ENCODE measurements around the gene NOL7.

The NOL7 gene

DNA sequence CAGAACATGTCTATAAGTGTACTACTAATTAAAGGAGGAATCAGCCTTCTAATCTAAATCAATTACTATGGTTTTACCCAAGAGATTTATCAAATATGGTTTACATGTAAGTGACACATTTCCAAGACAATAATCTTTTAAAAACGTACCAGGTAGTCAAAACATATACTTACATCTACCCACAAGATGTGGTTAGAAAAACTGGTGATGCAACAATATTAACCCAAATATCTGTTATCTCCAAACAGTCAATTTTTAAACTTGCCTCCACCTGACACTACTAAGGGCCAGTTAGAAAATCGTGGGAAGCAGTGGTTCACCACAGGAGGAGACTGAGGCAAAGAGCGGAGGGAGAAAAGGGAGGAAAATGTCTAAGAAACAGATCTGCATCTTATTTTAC lies 28.0 kb downstream of the NOL7 start:
- no peaks in the 10 kb centered on the region for H3K79me2 ChIP-seq (ENCODE audit: control insufficient read depth, low read length)
- H3K9me3 ChIP-seq (ENCODE audit: control insufficient read depth, insufficient read depth, low read length), result no peaks in the 10 kb centered on the region
- H3K36me3 ChIP-seq (ENCODE audit: control insufficient read depth, low read length), result peaks cover 50% of the 10 kb centered on the region
- no peaks in the 10 kb centered on the region for H3K27me3 ChIP-seq (ENCODE audit: control insufficient read depth, low read length)
- no peak overlapping the region for H3K4me2 ChIP-seq (ENCODE audit: low read length)
- H3K9me2 ChIP-seq (replicated peaks; ENCODE audit: control insufficient read depth, low read length), result no peaks in the 10 kb centered on the region
- H3K4me3 ChIP-seq (ENCODE audit: low read length), result no peak overlapping the region
- H3F3A ChIP-seq (ENCODE audit: control insufficient read depth, insufficient read depth), result peaks cover 11% of the 10 kb centered on the region; the same call in 1 of the 2 replicates
- no peaks in the 10 kb centered on the region for H4K20me1 ChIP-seq (ENCODE audit: control insufficient read depth, insufficient read depth, low read depth, low read length)
- H3K4me1 ChIP-seq (ENCODE audit: control insufficient read depth, low read length), result peaks cover 3% of the 10 kb centered on the region
- H3K27ac ChIP-seq (ENCODE audit: low read depth, low read length), result no peak overlapping the region
- TF ChIP-seq EZH2phosphoT487 (IDR thresholded peaks at IDR 0.05; ENCODE audit: borderline replicate concordance, low read length), result no peak
- TF ChIP-seq, protein P1, sequence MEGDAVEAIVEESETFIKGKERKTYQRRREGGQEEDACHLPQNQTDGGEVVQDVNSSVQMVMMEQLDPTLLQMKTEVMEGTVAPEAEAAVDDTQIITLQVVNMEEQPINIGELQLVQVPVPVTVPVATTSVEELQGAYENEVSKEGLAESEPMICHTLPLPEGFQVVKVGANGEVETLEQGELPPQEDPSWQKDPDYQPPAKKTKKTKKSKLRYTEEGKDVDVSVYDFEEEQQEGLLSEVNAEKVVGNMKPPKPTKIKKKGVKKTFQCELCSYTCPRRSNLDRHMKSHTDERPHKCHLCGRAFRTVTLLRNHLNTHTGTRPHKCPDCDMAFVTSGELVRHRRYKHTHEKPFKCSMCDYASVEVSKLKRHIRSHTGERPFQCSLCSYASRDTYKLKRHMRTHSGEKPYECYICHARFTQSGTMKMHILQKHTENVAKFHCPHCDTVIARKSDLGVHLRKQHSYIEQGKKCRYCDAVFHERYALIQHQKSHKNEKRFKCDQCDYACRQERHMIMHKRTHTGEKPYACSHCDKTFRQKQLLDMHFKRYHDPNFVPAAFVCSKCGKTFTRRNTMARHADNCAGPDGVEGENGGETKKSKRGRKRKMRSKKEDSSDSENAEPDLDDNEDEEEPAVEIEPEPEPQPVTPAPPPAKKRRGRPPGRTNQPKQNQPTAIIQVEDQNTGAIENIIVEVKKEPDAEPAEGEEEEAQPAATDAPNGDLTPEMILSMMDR (IDR thresholded peaks at IDR 0.05; ENCODE audit: low read depth, low read length, poor library complexity, severe bottlenecking), result no peak

DNA sequence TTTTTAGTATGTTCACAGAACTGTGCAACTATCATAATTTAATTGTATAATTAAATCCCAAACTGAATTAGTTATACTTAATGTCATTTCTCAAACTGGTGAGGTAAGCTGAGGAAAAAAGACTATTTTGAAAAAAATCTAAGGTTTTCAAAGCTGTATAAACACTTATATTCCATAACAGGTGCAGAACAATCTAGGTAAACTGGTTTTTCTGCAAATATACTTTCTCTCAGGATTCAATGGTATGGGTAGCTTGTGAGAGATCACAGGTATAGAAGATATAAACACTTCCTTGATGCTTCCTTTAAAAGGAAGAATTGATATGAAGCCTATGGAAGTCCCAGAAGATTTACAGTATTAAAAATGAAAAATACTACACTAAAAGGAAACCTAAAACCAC lies 33.7 kb downstream of the NOL7 start:
- peaks cover 6% of the 10 kb centered on the region for H3F3A ChIP-seq (ENCODE audit: control insufficient read depth, insufficient read depth)
- no peaks in the 10 kb centered on the region for H4K20me1 ChIP-seq (ENCODE audit: control insufficient read depth, insufficient read depth, low read depth, low read length)
- TF ChIP-seq EZH2phosphoT487 (IDR thresholded peaks at IDR 0.05; ENCODE audit: borderline replicate concordance, low read length), result no peak
- TF ChIP-seq, protein P1 (IDR thresholded peaks at IDR 0.05; ENCODE audit: low read depth, low read length, poor library complexity, severe bottlenecking), result no peak
- no peak overlapping the region for H3K4me3 ChIP-seq (ENCODE audit: low read length)
- no peaks in the 10 kb centered on the region for H3K4me1 ChIP-seq (ENCODE audit: control insufficient read depth, low read length)
- no peaks in the 10 kb centered on the region for H3K9me2 ChIP-seq (replicated peaks; ENCODE audit: control insufficient read depth, low read length)
- no peak overlapping the region for H3K4me2 ChIP-seq (ENCODE audit: low read length)
- H3K9me3 ChIP-seq (ENCODE audit: control insufficient read depth, insufficient read depth, low read length), result no peaks in the 10 kb centered on the region
- H3K36me3 ChIP-seq (ENCODE audit: control insufficient read depth, low read length), result peaks cover 32% of the 10 kb centered on the region
- no peak overlapping the region for H3K27ac ChIP-seq (ENCODE audit: low read depth, low read length)
- no peaks in the 10 kb centered on the region for H3K79me2 ChIP-seq (ENCODE audit: control insufficient read depth, low read length)
- no peaks in the 10 kb centered on the region for H3K27me3 ChIP-seq (ENCODE audit: control insufficient read depth, low read length)

DNA sequence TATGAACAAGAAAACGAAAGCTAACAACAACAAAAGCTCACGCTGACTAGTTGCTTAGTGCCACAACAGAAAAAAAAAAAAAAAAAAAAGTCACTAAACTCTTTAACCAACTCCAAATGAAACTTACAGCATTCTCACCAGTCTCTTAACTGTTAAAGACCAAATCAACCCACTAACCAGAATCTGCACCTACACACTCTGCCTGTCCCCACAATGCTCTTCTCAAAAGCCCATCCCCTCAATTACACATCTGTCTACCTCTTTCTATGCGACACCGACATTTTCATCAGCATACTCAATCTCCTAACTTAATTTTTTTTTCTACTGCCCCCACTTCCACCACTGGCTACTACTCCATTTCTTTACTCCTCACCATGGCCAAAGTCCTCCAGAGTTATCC lies 34.3 kb downstream of the NOL7 start:
- Histone ChIP-seq H3K79me2 (ENCODE audit: control insufficient read depth, low read length) (no peaks in the 10 kb centered on the region), H3K4me3 (ENCODE audit: low read length) (no peak overlapping the region), H3F3A (ENCODE audit: control insufficient read depth, insufficient read depth) (peaks cover 6% of the 10 kb centered on the region), H3K27me3 (ENCODE audit: control insufficient read depth, low read length) (no peaks in the 10 kb centered on the region), H3K9me2 (replicated peaks; ENCODE audit: control insufficient read depth, low read length) (no peaks in the 10 kb centered on the region), H3K9me3 (ENCODE audit: control insufficient read depth, insufficient read depth, low read length) (no peaks in the 10 kb centered on the region), H3K36me3 (ENCODE audit: control insufficient read depth, low read length) (peaks cover 32% of the 10 kb centered on the region), H4K20me1 (ENCODE audit: control insufficient read depth, insufficient read depth, low read depth, low read length) (no peaks in the 10 kb centered on the region), H3K27ac (ENCODE audit: low read depth, low read length) (no peak overlapping the region), H3K4me2 (ENCODE audit: low read length) (no peak overlapping the region), H3K4me1 (ENCODE audit: control insufficient read depth, low read length) (no peaks in the 10 kb centered on the region)
- TF ChIP-seq EZH2phosphoT487 (IDR thresholded peaks at IDR 0.05; ENCODE audit: borderline replicate concordance, low read length), result no peak
- TF ChIP-seq, protein P1 (IDR thresholded peaks at IDR 0.05; ENCODE audit: low read depth, low read length, poor library complexity, severe bottlenecking), result no peak
